ENCODE data around the gene ZNF446.
"Not testable (repeated sequence)": the region's sequence is repeated elsewhere in the genome, so short reads cannot be mapped to it uniquely, and the experiment has no call there.

Gene ZNF446

DNA sequence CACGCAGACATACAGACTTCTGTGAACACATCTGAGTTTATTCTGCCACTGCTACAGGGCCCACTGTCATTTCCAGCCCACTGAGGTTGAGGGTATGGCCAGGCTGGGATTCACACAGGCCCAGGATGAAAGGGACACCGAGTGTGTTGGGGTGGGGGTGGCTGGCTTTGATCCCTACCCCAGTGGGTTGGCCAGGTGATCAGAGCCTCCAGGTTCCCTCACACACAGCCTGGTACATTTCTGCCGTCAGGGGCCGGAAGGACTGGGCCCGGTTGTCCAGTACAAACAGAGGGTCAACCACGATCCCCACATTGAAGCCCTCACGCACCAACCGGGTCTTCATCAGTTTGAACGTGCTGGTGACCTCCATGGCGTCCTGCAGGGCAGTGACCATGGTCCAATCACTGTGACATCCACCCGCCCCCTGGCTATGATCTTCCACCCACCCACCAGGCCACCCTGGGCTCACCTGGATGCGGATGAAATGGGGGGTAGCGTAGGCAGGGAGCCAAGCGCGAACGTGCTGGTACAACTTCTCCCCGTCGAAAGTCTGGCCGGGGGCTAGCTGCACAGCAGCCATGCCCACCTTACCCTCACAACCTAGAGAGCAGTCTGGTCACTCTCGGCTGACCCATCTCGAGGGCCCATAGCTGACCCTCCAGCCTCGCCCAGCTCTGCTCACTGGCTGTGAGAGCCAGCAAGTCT lies 22.3 kb downstream of the ZNF446 start:
- H3K27ac ChIP-seq (ENCODE audit: low read depth, low read length), result no peak overlapping the region
- H3K9ac ChIP-seq (ENCODE audit: low read depth in 1 of 2, low read length in 2 of 2), result no peak overlapping the region
- peaks cover 8 to 17% of the 10 kb centered on the region in 2 donors for H3K4me1 ChIP-seq (ENCODE audit: control insufficient read depth in 1 of 2, insufficient read depth in 2 of 2, low read length in 2 of 2)
- H3K27me3 ChIP-seq (ENCODE audit: control insufficient read depth in 1 of 2, insufficient read depth in 2 of 2, low read length in 2 of 2), result no peaks in the 10 kb centered on the region
- no peaks in the 10 kb centered on the region for H3K9me3 ChIP-seq (ENCODE audit: control insufficient read depth in 1 of 2, low read length in 2 of 2)
- no peaks in the 10 kb centered on the region for H3K36me3 ChIP-seq (ENCODE audit: control insufficient read depth in 1 of 2, insufficient read depth in 2 of 2, low read length in 2 of 2)
- H3K4me3 ChIP-seq (ENCODE audit: low read depth in 1 of 2, low read length in 2 of 2), result peak overlapping the region; percentile 57 to 69

- Histone ChIP-seq H3K27me3 (ENCODE audit: control insufficient read depth in 1 of 2, insufficient read depth in 2 of 2, low read length in 2 of 2) (no peaks in the 10 kb centered on the region), H3K36me3 (ENCODE audit: control insufficient read depth in 1 of 2, insufficient read depth in 2 of 2, low read length in 2 of 2) (no peaks in the 10 kb centered on the region), H3K9me3 (ENCODE audit: control insufficient read depth in 1 of 2, low read length in 2 of 2) (no peaks in the 10 kb centered on the region), H3K4me3 (ENCODE audit: low read depth in 1 of 2, low read length in 2 of 2) (peak overlapping the region; percentile 70 to 74), H3K9ac (ENCODE audit: low read depth in 1 of 2, low read length in 2 of 2) (peak overlapping the region; percentile 56 to 61), H3K27ac (ENCODE audit: low read depth, low read length) (no peak overlapping the region), H3K4me1 (ENCODE audit: control insufficient read depth in 1 of 2, insufficient read depth in 2 of 2, low read length in 2 of 2) (peaks cover 8 to 17% of the 10 kb centered on the region in 2 donors)
Measured at GRCh38 chr19:58499021-58499927, 23.1 kb downstream of the ZNF446 start.

GRCh38 chr19:58500242-58500641 lies 24.1 kb downstream of the ZNF446 start:
- no peak overlapping the region for H3K9ac ChIP-seq (ENCODE audit: low read depth in 1 of 2, low read length in 2 of 2)
- peaks cover 8 to 17% of the 10 kb centered on the region in 2 donors for H3K4me1 ChIP-seq (ENCODE audit: control insufficient read depth in 1 of 2, insufficient read depth in 2 of 2, low read length in 2 of 2)
- no peaks in the 10 kb centered on the region for H3K9me3 ChIP-seq (ENCODE audit: control insufficient read depth in 1 of 2, low read length in 2 of 2)
- H3K4me3 ChIP-seq (ENCODE audit: low read depth in 1 of 2, low read length in 2 of 2), result peak overlapping the region; percentile 70 to 74
- no peaks in the 10 kb centered on the region for H3K36me3 ChIP-seq (ENCODE audit: control insufficient read depth in 1 of 2, insufficient read depth in 2 of 2, low read length in 2 of 2)
- H3K27ac ChIP-seq (ENCODE audit: low read depth, low read length), result no peak overlapping the region
- no peaks in the 10 kb centered on the region for H3K27me3 ChIP-seq (ENCODE audit: control insufficient read depth in 1 of 2, insufficient read depth in 2 of 2, low read length in 2 of 2)

- peaks cover 11 to 13% of the 10 kb centered on the region in 2 donors for H3K4me1 ChIP-seq (ENCODE audit: control insufficient read depth in 1 of 2, insufficient read depth in 2 of 2, low read length in 2 of 2)
- not testable (repeated sequence) for H3K27ac ChIP-seq (ENCODE audit: low read depth, low read length); H3K36me3 ChIP-seq (ENCODE audit: control insufficient read depth in 1 of 2, insufficient read depth in 2 of 2, low read length in 2 of 2); H3K4me3 ChIP-seq (ENCODE audit: low read depth in 1 of 2, low read length in 2 of 2); H3K9me3 ChIP-seq (ENCODE audit: control insufficient read depth in 1 of 2, low read length in 2 of 2); H3K27me3 ChIP-seq (ENCODE audit: control insufficient read depth in 1 of 2, insufficient read depth in 2 of 2, low read length in 2 of 2); H3K9ac ChIP-seq (ENCODE audit: low read depth in 1 of 2, low read length in 2 of 2)
Measured at GRCh38 chr19:58507602-58508223, 31.6 kb downstream of the ZNF446 start.

DNA sequence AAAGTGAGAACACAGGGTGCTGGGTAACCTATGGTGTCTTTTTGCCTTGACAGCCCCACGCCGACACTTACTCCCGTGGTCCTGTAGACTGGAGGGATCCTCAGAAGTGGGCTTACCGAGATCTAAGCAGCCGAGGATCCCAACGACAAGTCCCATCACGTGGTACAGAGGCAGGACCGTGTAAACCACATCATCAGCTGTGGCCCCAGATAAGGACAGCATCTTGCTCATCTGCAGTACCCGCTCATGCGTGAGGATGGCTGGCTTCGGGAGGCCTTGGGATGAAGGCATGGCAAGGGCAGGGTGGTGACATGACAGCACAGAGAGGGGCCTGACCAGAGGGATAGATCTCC lies 33.6 kb downstream of the ZNF446 start:
- Histone ChIP-seq H3K4me3 (ENCODE audit: low read depth in 1 of 2, low read length in 2 of 2) (no peak overlapping the region), H3K4me1 (ENCODE audit: control insufficient read depth in 1 of 2, insufficient read depth in 2 of 2, low read length in 2 of 2) (peaks cover 25 to 28% of the 10 kb centered on the region in 2 donors), H3K9me3 (ENCODE audit: control insufficient read depth in 1 of 2, low read length in 2 of 2) (no peaks in the 10 kb centered on the region), H3K27me3 (ENCODE audit: control insufficient read depth in 1 of 2, insufficient read depth in 2 of 2, low read length in 2 of 2) (no peaks in the 10 kb centered on the region), H3K9ac (ENCODE audit: low read depth in 1 of 2, low read length in 2 of 2) (no peak overlapping the region), H3K27ac (ENCODE audit: low read depth, low read length) (no peak overlapping the region), H3K36me3 (ENCODE audit: control insufficient read depth in 1 of 2, insufficient read depth in 2 of 2, low read length in 2 of 2) (peaks cover 0 to 2% of the 10 kb centered on the region in 2 donors)

GRCh38 chr19:58510084-58510862 lies 34.1 kb downstream of the ZNF446 start:
- H3K4me1 ChIP-seq (ENCODE audit: control insufficient read depth in 1 of 2, insufficient read depth in 2 of 2, low read length in 2 of 2), result peaks cover 25 to 28% of the 10 kb centered on the region in 2 donors
- no peaks in the 10 kb centered on the region for H3K27me3 ChIP-seq (ENCODE audit: control insufficient read depth in 1 of 2, insufficient read depth in 2 of 2, low read length in 2 of 2)
- H3K36me3 ChIP-seq (ENCODE audit: control insufficient read depth in 1 of 2, insufficient read depth in 2 of 2, low read length in 2 of 2), result peaks cover 0 to 2% of the 10 kb centered on the region in 2 donors
- no peak overlapping the region for H3K4me3 ChIP-seq (ENCODE audit: low read depth in 1 of 2, low read length in 2 of 2)
- H3K9me3 ChIP-seq (ENCODE audit: control insufficient read depth in 1 of 2, low read length in 2 of 2), result no peaks in the 10 kb centered on the region
- H3K9ac ChIP-seq (ENCODE audit: low read depth in 1 of 2, low read length in 2 of 2), result no peak overlapping the region
- no peak overlapping the region for H3K27ac ChIP-seq (ENCODE audit: low read depth, low read length)

- H3K4me1 ChIP-seq (ENCODE audit: control insufficient read depth in 1 of 2, insufficient read depth in 2 of 2, low read length in 2 of 2), result peaks cover 25 to 34% of the 10 kb centered on the region in 2 donors
Measured at GRCh38 chr19:58511353-58512208, 35.4 kb downstream of the ZNF446 start, which contains the start of gene SLC27A5. Gene SLC27A5 (minus strand): TSS chr19:58511992. CDS start chr19:58511955, 37 bp downstream.

DNA sequence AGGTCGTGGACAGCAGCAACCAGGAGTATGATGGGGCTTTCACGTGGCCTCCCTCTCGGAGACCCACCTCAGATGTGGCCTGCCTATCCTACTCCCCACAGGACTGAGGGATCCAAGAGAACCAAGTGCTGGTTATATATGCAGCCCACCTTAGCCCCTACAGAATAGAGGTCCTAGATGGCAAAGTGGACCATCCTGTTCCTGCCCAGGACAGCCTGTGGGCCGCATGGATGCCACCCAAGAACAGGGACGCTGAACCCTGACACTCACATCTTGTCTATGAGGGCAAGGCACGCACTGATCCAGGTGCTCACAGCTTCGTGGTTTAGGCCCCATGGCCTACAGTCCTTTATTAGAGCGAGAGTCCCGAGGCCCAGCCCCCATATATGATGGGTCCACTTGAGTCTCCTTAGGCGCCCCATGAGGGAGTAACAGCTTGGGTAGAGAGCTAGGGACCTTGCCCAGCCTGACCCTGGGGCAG lies 37.1 kb downstream of the ZNF446 start:
- peak overlapping the region; percentile 42 to 64 for H3K9ac ChIP-seq (ENCODE audit: low read depth in 1 of 2, low read length in 2 of 2)

More at GRCh38 chr19:58511353-58512208, 35.4 kb downstream of the ZNF446 start, which contains the start of gene SLC27A5:
- no peaks in the 10 kb centered on the region for H3K9me3 ChIP-seq (ENCODE audit: control insufficient read depth in 1 of 2, low read length in 2 of 2)
- peak within 1 kb of the TSS in 1 of 2 donors; percentile 25 for H3K9ac ChIP-seq (ENCODE audit: low read depth in 1 of 2, low read length in 2 of 2)
- H3K36me3 ChIP-seq (ENCODE audit: control insufficient read depth in 1 of 2, insufficient read depth in 2 of 2, low read length in 2 of 2), result peaks cover 8% of the 10 kb centered on the region in 2 donors
- no peaks in the 10 kb centered on the region for H3K27me3 ChIP-seq (ENCODE audit: control insufficient read depth in 1 of 2, insufficient read depth in 2 of 2, low read length in 2 of 2)
- no peak within 1 kb of the TSS for H3K27ac ChIP-seq (ENCODE audit: low read depth, low read length)
- peak within 1 kb of the TSS in 1 of 2 donors; percentile 35 for H3K4me3 ChIP-seq (ENCODE audit: low read depth in 1 of 2, low read length in 2 of 2)

More for the DNA sequence above, 37.1 kb downstream of the ZNF446 start:
- H3K4me1 ChIP-seq (ENCODE audit: control insufficient read depth in 1 of 2, insufficient read depth in 2 of 2, low read length in 2 of 2), result peaks cover 28 to 45% of the 10 kb centered on the region in 2 donors
- no peaks in the 10 kb centered on the region for H3K9me3 ChIP-seq (ENCODE audit: control insufficient read depth in 1 of 2, low read length in 2 of 2)
- H3K27me3 ChIP-seq (ENCODE audit: control insufficient read depth in 1 of 2, insufficient read depth in 2 of 2, low read length in 2 of 2), result no peaks in the 10 kb centered on the region
- H3K27ac ChIP-seq (ENCODE audit: low read depth, low read length), result peak overlapping the region; percentile 1
- H3K4me3 ChIP-seq (ENCODE audit: low read depth in 1 of 2, low read length in 2 of 2), result peak overlapping the region in 1 of 2 donors; percentile 44
- peaks cover 11 to 19% of the 10 kb centered on the region in 2 donors for H3K36me3 ChIP-seq (ENCODE audit: control insufficient read depth in 1 of 2, insufficient read depth in 2 of 2, low read length in 2 of 2)
